Psoas muscle (tissue), 8 donors: ENCODE measurements around the gene MAST4. TPM values are rescaled to one million over a fixed set of nuclear protein-coding genes. Genes with fewer than 3 reads are reported as not detected.

Experiments
- ATAC-seq, 4 donors: fragments of 200-7000 bp; cut with Tn5 transposase; one replicate each; pipeline ENCODE4 v1.9.1; 2020; ENCODE audit warnings: moderate library complexity in 3 of 4, mild to moderate bottlenecking in 2 of 4
- DNase-seq, 2 donors: peaks; one replicate each; pipeline ENCODE4 v3.0.0-alpha.2; 2020
- H3K27ac ChIP-seq: fragments of 200-600 bp; one replicate; pipeline ENCODE4 v1.8.0; 2022
- H3K27me3 ChIP-seq, 3 donors: fragments of 200-600 bp in 1 of 3; one replicate each; pipeline versions ENCODE4 v1.6.1 to v1.8.0; 2013 to 2022; ENCODE audit warnings: low read length in 2 of 3, mild to moderate bottlenecking in 2 of 3, moderate library complexity in 1 of 3; ENCODE audit not compliant: insufficient read depth in 3 of 3
- H3K36me3 ChIP-seq, 2 donors: fragments of 200-600 bp in 1 of 2; one replicate each; pipeline versions ENCODE4 v1.6.1 to v1.8.0; 2013 to 2022; ENCODE audit warnings: low read depth in 1 of 2, mild to moderate bottlenecking in 1 of 2, moderate library complexity in 1 of 2; ENCODE audit not compliant: insufficient read depth in 1 of 2
- H3K4me1 ChIP-seq: fragments of 200-600 bp; one replicate; pipeline ENCODE4 v1.8.0; 2022
- H3K4me3 ChIP-seq: fragments of 200-600 bp; one replicate; pipeline ENCODE4 v1.8.0; 2022; ENCODE audit warnings: mild to moderate bottlenecking
- H3K9me3 ChIP-seq: fragments of 200-600 bp; one replicate; pipeline ENCODE4 v1.8.0; 2022
- WGBS, 3 donors: extraction: QIAGEN DNeasy Blood & Tissue Kit; methylation state at CpG; one replicate each; pipeline versions ENCODE4 v1.1.6 to v1.1.7; 2013; 5-methylcytosine and 5-hydroxymethylcytosine counted together
- intact Hi-C, 2 donors: fragments of 100-400 bp; cut with DNase I; formaldehyde crosslinking; loops; one replicate each; pipeline versions ENCODE4 v1.11.0 to v1.14.2; 2022
- polyA plus RNA-seq, 3 donors: library from polyadenylated mRNA; stranded (reverse); fragments of 200-250 nt; gene quantifications; one replicate each; pipeline ENCODE4 v1.2.3, GENCODE V29; 2013
- total RNA-seq, 4 donors: library from RNA; stranded (reverse); fragmentation: NEBNext Ultra II Directional in 2 of 4; extraction: Animal tissue kit (Norgen Biotek cat#: 25700) in 2 of 4; gene quantifications; one replicate each; pipeline versions ENCODE4 v1.2.1 to v1.2.4, GENCODE V29; 2021 to 2023
- TF ChIP-seq, protein P1 (sequence below): fragments of 200-600 bp; IDR thresholded peaks from one replicate; pipeline ENCODE4 v1.8.0; 2022; ENCODE audit warnings: antibody characterized with exemption
- donor health status: healthy with polysubstance abuse.
- donor health status: DM: no; HTN: no; CAD: no; lungs with moderate emphysema.
- donor health status: Bipolar disorder and iron deficiency.
- donor health status: healthy.
- donor health status: DM: yes; HTN: yes; CAD: no.
- donor health status: DM: no; HTN: no; CAD: no.
- donor health status: DM: no; HTN: no; CAD: no.
- donor health status: DM: yes; HTN: yes; CAD: no.

Gene MAST4
- total and polyA plus RNA-seq, 7 donors = 3.2 to 123 (median 12.1) TPM

DNA sequence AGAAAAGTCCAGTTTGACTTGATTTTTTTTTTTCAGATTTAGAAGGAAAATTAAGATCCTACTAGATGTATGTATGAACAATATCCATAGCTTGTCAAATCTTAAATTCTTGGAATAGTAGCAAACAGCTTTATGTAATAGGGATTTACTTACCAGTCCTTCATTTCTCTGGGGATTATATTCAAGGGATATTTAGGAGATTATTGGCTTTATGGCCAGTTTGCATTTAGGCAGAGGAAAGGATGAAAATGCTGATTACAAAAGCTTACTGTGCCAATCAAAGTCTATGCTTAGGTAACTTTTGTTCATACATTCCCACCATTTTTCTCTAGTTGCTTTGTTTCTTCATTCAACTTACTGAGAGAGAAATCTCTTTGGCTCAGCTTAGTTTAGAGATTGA is 47.9 kb downstream of the MAST4 start:
- Histone ChIP-seq H3K27ac (no peak overlapping the region), H3K36me3 (no peaks in the 10 kb centered on the region), H3K4me1 (no peaks in the 10 kb centered on the region), H3K9me3 (no peaks in the 10 kb centered on the region), H3K27me3 (no peaks in the 10 kb centered on the region), H3K4me3 (no peak overlapping the region)
- intact Hi-C loops = no loop called here
- TF ChIP-seq, protein P1, sequence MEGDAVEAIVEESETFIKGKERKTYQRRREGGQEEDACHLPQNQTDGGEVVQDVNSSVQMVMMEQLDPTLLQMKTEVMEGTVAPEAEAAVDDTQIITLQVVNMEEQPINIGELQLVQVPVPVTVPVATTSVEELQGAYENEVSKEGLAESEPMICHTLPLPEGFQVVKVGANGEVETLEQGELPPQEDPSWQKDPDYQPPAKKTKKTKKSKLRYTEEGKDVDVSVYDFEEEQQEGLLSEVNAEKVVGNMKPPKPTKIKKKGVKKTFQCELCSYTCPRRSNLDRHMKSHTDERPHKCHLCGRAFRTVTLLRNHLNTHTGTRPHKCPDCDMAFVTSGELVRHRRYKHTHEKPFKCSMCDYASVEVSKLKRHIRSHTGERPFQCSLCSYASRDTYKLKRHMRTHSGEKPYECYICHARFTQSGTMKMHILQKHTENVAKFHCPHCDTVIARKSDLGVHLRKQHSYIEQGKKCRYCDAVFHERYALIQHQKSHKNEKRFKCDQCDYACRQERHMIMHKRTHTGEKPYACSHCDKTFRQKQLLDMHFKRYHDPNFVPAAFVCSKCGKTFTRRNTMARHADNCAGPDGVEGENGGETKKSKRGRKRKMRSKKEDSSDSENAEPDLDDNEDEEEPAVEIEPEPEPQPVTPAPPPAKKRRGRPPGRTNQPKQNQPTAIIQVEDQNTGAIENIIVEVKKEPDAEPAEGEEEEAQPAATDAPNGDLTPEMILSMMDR = no peak
- DNase-seq (no peak), ATAC-seq (no peak)

DNA sequence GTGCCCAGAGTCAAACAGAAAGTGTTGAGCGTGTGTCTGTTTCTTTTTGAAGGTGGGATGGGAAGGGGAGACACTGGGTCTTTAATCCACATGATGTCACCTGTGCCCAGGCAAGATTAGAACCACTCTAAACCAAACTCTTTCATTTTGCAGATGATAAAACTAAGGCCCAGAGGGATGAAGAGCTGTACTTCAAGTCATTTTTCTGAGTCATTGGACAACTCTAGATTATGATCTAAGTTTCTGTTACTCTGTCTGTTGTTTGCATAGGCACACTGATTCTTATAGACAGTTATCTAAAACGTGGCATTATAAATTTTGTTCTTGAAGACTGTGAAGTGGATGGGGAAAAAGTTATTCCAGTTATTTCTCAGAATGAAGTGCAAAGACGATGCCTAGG is 48.8 kb downstream of the MAST4 start:
- Histone ChIP-seq H3K27ac (no peak overlapping the region), H3K4me3 (no peak overlapping the region), H3K4me1 (no peaks in the 10 kb centered on the region), H3K27me3 (no peaks in the 10 kb centered on the region), H3K36me3 (no peaks in the 10 kb centered on the region), H3K9me3 (no peaks in the 10 kb centered on the region)
- TF ChIP-seq, protein P1 = no peak
- no peak for DNase-seq
- WGBS, 3 donors = 77 to 83% (median 79%) methylated on average over 3 of the region's 3 CpGs
- intact Hi-C loops = no loop called here
- ATAC-seq = no peak

DNA sequence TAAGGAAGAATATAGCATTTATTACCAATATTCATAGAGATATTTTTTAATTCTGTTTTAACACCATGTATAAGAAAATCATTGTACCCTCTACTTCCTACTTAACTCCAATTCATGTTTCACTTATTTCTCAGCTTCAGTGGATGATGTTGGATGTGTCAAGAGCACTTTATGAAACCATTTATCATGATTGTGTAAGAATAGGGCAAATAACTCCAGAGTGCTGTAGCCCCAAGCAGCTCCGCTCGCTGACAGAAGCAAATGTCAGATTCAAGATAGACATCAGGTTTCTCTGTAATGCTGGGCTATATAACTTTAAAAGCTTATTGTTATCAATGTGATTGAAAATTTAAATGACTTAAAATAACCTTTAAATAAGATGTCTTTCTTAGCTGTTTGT is 50.4 kb downstream of the MAST4 start:
- 90 to 92% (median 90%) methylated on average over 2 of the region's 2 CpGs for WGBS, 3 donors
- no peaks in the 10 kb centered on the region for H3K4me1 ChIP-seq
- no peaks in the 10 kb centered on the region for H3K9me3 ChIP-seq
- H3K27ac ChIP-seq = no peak overlapping the region
- no peak for ATAC-seq
- TF ChIP-seq, protein P1 = no peak
- no peak overlapping the region for H3K4me3 ChIP-seq
- H3K36me3 ChIP-seq = no peaks in the 10 kb centered on the region
- H3K27me3 ChIP-seq = no peaks in the 10 kb centered on the region
- DNase-seq = no peak
- intact Hi-C loops = no loop called here

DNA sequence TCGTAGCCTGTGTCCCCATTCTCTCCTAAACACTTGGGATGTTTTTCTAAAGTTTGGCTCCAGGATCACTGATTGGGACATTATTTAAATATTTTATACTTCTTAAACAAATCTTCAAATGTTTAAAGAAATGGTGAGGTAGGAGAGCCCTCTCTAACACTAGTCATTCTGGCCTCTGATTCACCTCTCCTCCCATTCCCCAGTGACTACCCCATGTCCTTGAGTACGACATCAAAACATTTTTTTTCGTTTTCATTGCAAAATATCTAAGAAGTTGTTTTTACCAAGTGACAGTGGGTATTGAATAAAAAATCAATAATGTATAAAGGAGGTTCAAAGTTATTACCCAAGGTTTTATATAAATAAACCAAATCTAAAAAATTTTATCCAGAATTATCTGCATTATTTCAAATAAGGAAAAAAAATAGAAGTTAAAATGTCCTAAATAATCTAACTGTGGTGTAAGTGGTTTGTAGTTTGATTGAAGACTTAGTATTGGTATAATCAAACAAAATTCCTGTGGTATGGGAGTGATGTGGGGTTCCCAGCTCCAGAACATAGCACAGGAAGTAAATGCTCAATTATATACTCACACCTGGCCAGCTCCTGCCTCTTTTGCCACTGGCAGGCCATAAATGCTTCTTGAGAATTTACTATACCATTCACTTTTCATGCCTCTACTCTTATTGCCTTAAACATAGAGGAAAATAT is 51.1 kb downstream of the MAST4 start:
- H3K9me3 ChIP-seq = no peaks in the 10 kb centered on the region
- ATAC-seq (no peak), DNase-seq (no peak)
- H3K36me3 ChIP-seq = no peaks in the 10 kb centered on the region
- WGBS, 3 donors = 67 to 76% (median 73%) methylated on average over 3 of the region's 3 CpGs
- no peak overlapping the region for H3K27ac ChIP-seq
- H3K27me3 ChIP-seq = no peaks in the 10 kb centered on the region
- no peak overlapping the region for H3K4me3 ChIP-seq
- TF ChIP-seq, protein P1 = no peak
- no peaks in the 10 kb centered on the region for H3K4me1 ChIP-seq
- intact Hi-C loops = no loop called here

DNA sequence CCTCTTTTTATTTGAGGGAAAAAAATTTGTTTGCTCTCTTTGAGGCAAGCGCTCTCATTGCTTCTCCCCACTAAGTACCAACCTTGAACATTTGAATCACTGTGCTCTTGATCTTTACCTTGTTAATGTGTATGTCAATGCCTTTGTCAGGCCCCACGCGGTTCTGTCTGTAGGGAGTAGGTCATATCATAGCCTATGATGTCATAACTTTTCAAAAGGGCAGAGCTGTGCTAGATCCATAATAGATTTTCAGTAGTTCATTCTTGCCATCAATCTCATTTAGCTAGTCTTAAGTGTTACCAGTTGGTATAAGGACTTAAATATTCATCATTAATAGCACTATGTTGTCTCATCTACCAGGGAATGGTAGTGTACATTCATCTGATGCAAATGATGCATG is 56.6 kb downstream of the MAST4 start:
- Histone ChIP-seq H3K27ac (no peak overlapping the region), H3K27me3 (no peaks in the 10 kb centered on the region), H3K4me3 (no peak overlapping the region), H3K4me1 (no peaks in the 10 kb centered on the region), H3K36me3 (no peaks in the 10 kb centered on the region), H3K9me3 (no peaks in the 10 kb centered on the region)
- DNase-seq (no peak), ATAC-seq (no peak)
- TF ChIP-seq, protein P1 = no peak
- WGBS, 3 donors = 73 to 85% (median 79%) methylated on average over 3 of the region's 3 CpGs
- intact Hi-C loops = no loop called here
